T-helper 2 cell (primary cell): ENCODE measurements around the gene VASH2.
"Not testable (repeated sequence)": the region's sequence is repeated elsewhere in the genome, so short reads cannot be mapped to it uniquely, and the experiment has no call there.

ENCODE experiments used
- DNase-seq, 5 experiments: peaks; one replicate each; pipeline versions ENCODE4 v3.0.0 to v3.0.0-alpha.2; 2012 to 2022

VASH2 gene

DNA sequence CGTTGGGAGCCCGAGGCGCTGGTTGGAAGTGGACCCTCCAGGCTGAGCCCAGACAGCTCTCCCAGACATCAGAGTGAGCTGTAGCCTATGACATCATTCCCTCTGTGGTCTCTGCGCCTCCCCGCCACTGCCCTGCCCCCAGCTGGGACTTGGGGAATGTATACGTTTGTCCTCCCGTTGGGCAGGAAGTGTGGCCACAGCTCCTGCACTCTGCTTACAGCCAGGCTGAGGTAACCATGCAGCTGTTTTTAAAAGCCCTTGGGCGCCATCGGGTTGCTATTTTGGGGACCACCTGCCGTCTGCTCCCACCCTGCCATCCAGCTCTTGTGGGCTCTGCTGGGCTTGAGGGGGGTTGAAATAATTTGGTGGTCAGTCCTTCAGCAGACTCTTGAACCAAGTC, 7.8 kb downstream of the VASH2 start:
- DNase-seq = no peak

DNA sequence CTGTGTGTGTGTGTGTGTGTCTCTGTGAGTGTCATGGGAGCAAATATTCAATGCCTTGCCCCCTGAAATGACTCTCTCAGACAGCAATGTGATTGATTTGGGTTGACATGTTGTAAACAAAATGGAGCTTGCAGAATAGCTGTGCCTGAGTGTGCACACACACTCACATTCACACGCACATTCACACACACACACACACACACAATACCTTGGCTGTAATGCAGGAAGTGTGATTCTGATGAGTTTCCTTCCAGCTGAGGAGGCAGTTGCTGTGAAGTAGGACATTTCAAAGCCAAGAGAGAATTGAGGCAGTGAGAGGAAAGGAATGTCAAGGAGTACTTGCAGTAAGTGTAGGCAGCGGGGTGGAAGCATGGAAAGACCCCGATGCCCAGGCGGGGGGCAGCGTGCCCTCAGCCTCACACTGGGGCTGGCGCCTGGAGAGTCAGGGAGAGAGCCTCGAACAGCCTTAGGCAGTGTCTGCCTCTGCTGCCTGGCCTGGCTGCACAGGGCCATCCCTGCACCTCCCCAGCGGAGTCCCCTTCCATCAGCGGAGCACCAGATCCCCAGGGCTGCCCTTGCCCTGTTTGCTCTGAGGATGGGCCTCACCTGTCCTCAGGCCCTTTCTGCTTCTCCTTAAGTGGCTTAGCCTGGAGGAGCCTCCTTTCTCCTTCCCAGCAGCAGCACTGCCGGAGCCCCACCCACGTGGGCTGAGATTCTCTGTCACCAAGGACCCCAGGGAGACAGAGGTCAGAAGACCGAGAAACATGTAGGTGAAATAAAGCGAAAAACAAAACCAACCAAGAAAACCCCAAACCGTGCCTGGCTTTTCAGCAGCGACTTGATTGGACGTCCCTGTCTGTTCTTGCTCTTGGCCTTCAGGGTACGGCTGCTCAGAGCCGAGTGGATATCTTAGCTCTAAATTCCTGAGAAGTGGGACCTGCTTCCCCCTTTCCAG, 9.2 kb downstream of the VASH2 start:
- DNase-seq = peak in 1 of 5 experiments; percentile 42

DNA sequence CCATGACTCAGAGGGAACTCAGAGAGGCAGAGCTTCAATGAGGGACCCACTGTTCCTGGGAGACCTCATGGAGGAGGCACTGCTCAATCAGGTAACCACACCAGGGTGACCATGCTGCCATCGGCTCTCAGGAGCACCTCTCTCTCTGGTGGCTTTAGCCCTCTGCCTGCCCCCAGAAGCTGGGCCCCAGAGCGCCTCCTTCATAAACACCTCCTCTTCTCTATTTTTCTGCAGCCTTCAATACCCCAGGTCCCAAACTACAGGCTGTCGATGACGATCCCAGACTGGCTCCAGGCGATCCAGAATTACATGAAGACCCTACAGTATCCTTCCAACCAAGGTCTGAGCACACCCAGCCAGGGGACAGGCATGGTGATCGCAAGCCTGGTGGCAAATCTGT, 10.6 kb downstream of the VASH2 start:
- no peak for DNase-seq

DNA sequence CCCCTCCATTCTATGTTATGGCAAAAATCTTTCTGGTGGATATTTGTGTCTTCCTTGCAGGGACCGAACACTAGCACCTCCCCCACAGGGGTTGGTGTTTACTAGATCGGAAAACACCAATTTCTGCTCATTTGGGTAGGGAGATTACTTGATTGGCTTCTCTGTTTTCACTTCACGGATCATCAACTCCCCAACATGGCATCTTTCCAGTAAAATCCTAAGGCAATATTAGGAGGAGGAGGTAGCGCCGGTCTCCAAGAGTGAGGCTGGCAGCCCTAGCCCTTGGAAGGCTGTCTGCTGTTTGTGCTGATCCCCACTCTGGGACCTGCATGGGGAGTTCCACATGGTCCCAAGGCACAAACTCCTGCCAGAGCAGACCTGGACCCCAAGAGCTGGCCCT, 12.2 kb downstream of the VASH2 start:
- no peak for DNase-seq

DNA sequence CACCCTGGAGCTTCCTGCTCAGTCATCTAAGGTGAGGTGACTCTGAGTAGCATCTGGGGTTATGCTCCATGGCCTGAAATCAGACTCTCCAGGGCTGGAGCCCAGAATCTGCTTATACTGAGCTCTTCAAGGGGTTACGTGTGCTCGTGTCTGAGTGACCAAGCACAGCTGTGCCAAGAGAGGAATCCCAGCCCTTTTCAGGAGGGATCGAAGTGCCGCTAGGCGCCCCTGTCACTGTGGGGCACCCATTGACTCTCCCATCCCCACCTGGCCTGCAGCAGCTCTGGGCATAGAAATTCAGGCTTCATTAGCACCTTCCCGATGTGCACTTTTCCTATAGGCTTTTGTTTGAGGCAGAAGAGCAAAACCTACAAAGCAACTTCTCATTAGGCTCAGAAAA, 13.8 kb downstream of the VASH2 start:
- DNase-seq = no peak

DNA sequence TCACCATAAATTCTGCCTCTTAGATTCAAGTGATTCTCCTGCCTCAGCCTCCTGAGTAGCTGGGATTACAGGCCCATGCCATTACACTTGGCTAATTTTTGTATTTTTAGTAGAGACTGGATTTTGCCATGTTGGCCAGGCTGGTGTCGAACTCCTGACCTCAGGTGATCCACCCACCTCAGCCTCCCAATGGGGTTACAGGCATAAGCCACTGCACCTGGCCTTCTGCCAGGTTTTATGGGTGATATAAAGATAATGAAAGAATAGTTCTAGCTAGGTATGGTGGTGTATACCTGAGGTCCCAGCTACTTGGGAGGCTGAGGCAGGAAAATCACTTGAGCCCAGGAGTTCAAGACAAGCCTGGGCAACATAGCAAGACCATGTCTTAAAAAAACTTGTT, 14.7 kb downstream of the VASH2 start:
- DNase-seq = not testable (repeated sequence)

DNA sequence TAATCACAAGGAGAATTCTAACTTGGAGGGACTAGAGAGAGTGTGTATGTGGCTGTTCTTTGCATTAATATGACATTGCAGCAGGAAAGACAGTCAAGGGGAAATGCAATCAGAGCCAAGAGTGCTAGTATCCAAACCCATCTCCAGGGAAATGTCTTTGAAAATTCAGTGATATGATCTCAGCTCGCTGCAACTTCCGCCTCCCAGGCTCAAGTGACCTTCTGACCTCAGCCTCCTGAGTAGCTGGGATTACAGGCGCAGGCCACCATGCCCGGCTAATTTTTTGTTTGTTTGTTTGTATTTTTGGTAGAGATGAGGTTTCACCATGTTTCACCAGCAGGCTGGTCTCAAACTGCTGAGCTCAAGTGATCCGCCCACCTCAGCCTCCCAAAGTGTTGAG, 16.3 kb downstream of the VASH2 start:
- DNase-seq = no peak

DNA sequence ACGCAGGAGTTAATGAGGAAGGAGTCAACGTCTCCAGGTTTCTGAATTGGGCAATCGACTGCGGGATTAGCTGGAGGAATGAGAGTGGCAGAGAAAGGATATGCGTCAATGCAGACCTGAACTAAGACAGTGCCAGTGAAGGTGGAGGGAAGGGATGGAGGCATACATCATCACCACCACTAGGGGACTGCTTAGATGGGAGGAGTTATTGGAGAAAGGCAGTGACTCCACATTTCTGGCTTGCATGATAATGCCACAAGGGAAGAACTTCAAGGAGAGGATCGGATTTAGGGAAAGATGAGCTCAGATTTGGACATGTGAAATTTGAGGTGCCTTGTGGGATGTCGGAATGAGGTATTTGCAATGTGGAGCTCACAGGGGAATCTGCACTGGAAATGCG, 17.5 kb downstream of the VASH2 start:
- peak in 1 of 5 experiments; percentile 34 for DNase-seq

DNA sequence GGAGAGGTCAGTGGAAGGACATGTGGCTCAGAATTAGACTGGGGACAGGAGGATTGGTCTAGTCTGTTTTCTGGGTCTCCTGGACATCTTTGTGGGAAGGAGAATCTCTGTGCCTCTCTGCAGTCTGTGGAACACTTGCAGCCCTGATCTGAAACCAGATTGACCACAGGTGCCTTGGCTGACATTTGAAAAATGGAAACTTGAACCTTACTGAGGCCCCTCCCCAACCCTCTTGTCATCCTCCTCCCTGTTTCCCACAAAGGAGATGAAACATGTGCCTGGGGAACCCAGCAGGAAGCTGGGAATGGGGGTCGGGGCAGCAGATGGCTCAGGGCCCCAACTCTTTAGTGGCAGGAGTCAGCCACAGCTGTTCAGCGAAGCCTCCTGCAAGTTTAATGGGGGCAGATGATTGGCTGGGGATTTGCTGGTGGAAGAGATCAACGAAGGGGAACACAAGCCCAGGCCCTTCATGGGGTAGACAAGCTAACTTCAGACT, 18.1 kb downstream of the VASH2 start:
- no peak for DNase-seq

DNA sequence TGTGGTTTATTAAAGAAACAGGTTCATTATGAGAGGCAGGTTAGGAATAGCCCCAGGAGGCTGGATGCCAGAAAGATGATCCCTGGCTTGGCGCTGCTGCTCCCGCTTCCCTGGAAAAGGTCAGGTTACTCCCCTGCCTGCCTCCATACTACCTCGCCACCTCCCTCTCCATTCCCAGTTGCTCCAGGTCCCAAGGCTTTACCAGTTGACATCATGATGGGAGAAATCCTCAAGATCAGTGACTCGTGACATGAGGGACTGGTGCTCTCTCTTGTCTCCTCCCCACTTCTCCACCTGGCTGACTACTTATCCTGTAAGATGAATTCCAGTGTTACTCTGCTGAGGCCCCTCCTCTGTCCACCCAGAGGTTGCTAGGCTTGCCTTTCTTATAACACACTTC, 19.7 kb downstream of the VASH2 start:
- DNase-seq = no peak

DNA sequence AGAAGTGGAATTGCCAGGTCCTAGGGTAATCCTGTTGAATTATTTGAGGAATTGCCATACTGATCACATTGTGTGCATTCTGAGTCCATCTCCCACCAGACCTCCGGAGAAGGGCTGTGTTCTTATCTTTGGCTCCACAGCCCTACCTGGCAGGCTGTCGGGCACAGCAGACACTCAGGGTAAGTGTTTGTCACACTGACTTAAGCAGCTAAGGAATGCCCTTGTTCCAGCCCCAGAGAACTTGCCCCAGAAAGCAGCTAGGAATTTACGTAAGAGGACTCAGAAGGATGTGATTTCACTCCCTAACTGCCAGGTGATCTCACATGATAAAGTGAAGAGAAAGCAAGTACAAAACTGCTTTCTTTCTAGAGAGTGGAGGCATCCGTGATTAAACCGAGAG, 21.0 kb downstream of the VASH2 start:
- DNase-seq = no peak

DNA sequence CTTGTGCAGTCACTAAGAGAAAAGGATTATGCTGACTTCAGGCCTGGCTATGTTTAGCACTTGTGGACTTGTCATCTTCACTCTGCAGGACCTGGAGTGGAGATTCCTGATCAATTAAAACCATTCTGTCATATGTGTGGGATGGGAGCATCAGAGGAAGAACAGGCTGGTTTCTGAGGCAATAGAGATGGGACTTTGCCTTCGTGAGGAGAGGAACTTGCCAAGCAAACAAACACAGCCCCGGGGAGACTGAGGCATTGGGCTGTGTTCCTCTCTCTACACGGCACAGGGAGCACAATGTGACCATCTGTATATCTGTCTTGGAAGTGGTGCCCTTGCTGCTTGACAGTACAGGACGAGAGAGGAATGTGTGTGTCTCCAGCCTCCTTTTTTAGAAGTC, 23.1 kb downstream of the VASH2 start:
- no peak for DNase-seq

DNA sequence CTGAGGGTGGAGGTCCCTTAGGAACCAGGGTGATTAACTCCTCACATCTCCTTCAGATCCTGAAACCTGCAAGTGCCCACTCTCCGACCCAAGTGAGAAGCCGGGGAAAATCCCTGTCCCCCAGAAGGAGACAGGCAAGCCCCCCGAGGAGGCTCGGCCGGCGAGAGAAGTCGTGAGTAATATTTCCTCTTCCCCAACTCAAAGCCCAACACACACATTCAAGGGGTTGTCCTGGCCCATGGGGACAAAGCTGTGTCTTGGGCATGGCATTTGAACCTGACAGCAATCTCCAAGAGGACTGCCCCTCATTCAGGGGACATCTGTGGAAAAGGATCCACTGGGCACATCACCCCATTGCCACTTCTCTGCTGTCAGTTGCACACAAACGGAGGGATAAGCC, 23.6 kb downstream of the VASH2 start:
- DNase-seq = no peak

DNA sequence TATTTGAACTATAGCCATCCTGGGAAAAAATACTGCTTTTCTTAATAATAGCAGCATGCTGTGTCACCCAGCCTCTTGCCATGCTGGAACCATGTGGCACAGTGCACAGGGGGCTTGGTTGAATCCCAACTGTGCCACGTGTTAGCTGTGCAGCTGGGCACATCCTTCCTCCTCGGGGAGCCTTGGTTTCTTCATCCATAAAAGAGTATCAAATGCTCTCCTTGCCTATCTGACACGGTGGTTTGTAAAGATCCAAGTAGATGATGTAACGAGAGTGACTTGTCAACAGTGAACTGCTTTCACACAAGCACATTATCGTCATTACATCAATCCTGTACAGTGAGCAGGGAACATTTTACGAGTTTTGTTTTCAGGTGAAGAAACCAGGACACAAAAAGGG, 24.4 kb downstream of the VASH2 start:
- DNase-seq = no peak

DNA sequence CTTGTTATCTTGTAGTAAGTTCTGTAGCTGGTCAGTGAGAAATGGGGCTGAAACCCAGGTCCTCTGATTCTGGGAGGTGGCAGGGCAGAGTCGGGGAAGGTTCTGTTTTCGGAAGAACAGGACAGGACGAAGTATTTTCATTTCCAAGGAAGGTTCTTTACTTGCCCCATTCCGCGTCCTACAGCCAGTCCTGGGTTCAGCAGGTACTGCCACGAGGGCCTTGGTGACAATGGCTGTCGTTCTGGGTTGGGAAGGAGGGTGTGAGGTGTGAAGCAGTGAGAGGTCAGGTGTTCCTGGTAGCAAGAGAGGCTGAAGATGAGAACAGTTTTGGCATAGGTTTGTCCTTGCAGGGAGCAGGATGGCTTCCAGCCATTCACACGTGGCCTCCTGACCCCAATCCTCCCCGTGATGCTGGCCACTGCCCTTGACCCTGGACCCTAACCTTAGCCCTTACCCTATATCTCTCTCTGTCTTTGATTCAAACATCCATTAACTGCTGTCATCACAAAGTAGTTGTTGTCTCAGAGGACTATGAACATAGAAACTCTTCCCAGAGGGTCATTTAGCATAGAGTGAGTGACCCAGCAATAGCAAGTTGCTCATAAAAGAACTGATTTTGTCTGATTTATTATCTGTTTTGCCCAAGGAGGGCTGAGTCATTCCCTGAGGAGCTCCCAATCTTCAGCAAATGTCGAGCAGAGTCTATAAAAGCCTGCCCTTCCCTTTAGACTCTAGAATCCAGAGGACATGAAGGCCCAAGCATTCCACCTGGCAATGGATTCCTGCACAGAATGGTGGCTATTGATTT, 25.0 kb downstream of the VASH2 start:
- no peak for DNase-seq

DNA sequence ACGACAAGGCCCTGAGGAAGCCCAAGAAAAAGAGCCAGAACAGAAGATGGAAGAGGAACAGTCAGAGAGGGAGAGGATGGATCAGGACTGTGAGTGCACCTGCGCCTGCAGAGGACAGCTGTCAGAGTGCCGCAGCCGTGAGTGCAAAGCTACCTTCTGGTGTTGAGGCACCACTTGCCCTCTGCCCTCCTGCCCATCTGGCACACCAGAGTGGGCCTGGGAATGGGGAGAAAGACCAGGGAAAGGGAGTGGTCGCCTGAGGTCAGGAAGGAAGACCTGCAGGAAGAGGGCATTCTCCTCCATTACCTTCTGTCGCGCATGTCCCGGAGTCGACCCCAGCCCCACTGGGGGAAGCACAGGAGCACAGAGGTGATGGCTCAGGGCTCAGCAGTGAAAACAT, 26.2 kb downstream of the VASH2 start:
- no peak for DNase-seq

DNA sequence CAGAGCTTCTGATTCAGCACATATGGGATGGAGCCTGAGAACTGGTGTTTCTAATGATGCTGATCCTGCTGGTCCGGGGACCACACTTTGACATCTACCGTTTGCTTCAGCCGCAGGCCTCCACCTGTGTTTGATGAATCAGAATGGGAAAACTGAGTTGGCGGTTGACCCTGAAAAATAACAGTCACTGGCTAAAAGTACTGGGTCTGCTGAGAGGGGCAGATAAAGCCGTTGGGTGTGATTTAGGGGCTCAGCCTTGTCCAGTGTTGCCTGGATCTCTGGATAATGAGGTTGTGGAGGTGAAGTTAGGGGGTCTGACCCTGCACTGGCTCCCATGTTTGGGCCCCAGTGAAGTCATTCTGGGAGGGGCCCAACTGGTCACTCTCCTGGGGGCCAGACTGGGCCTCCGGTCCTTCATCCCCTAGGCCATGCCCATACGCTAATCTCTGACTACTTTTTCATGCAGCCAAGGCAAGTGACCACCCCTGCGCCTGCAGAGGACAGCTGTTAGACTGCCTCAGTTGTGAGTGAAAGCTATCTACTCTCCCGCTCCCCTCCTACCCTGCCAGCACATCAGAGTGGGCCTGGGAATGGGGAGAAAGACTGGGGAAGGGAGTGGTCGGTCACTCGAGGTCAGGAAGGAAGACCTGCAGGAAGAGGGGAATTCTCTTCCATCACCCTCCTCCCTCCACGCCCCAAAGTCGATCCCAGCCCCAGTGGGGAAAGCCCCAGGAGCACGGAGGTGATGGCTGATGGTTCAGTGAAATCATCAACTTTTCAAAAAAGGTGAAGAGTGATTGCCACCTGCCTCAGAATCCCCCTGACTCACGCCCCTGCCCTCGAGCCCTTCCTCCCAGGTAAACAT, 27.7 kb downstream of the VASH2 start:
- DNase-seq = peak in 1 of 5 experiments; percentile 86

DNA sequence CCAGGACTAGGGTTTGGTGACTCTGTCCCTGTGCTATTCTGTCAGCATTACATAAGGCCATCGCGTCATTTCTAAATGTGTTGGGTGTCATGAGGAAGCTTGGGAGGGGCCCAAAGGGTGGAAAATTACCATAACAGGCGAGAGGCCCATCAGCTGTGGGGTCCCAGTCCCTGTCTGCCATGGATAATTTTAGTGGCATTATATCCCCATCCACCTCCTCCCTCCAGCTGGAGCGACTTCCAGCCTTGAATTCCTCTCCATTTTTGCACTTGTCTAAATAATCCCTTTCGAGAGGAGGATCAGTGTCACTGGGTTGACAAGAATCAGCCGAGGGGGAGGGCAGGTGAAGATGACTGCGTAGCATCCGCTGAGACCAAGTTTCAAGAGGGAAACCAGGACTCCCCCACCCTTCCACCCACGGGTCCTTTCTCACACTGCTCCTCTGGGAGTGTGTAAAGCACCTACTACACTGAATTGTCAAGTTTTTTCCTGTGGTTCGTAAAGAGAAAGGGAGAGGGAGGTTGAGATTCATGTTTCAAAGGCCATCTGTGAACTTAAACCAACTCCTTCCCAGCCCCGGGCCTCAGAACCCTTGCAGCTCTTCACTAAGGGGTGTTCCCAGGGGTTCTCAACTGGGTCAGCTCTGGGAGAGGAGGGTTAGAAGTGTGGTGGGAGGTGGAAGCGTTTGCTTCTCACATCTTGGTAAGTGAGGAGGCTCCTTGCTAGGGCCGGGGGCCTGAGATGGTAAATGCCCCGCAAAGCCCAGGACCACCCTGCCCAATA, 29.2 kb downstream of the VASH2 start:
- DNase-seq = peak in 1 of 5 experiments; percentile 70

DNA sequence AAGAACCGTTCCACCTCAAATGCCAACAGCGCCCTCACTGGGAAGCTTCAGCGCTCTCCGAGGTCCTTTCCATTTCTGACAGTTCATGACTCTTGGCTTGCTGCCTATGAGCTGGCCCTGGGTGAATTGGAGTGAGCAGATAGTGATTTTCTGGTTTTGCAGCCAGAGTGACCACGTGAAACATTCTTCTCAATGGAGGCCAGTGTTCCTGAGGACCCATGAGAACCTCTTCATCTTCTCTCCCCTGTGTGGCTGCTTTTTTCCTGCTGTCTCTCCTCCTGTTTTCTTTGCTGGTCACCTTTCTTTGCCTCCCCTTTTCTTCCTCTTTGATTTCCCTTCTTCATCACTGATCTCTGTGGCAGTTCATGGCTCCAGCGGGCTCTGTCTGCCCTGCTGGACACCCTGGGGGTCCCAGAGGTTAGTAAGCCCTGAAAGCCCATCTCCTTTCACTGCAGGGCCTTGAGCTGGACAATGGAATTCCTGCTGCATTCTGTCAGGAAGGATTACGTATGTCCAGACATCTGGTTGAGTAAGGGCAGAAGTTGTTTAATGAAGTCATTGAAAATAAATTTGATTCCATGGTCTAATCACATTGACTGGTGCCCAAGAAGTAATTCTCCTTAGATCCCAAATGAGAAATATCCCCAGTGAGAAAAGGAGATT, 29.9 kb downstream of the VASH2 start:
- DNase-seq = no peak

DNA sequence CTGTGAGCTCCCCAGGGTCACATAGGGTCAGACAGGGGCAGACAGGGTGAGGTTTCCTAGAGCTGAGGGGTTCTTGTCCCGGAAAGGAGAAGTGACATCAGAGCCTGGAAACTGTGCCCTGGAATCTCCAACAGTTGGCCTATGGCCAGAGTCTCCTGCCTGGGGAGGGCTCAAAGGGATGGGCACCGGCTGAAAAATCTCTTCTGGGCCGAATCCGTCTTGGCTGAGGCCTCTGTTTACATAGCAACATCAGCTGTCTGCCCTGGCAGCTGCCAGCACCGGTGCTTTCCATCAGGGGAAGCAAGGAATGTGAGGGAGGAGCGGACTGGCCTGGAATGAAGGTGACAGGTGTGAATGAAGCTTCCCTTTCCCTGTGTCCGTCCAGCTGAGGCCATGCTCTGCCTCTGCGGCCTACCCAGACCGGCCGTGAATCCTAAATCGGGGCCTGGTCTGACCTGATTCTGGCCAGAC, 30.7 kb downstream of the VASH2 start:
- no peak for DNase-seq
